GM20000 (cell line): ENCODE measurements around the gene TSPAN4.

Source experiments
- DNase-seq: peaks from one replicate; pipeline ENCODE4 v3.0.0; 2012; ENCODE audit warnings: low spot score
- TF ChIP-seq, protein P1 (sequence below): IDR thresholded peaks from 2 replicates; pipeline ENCODE4 v1.5.1; 2012; ENCODE audit warnings: mild to moderate bottlenecking, control low read depth; ENCODE audit errors: extremely low read depth, missing control alignments

TSPAN4 gene

DNA sequence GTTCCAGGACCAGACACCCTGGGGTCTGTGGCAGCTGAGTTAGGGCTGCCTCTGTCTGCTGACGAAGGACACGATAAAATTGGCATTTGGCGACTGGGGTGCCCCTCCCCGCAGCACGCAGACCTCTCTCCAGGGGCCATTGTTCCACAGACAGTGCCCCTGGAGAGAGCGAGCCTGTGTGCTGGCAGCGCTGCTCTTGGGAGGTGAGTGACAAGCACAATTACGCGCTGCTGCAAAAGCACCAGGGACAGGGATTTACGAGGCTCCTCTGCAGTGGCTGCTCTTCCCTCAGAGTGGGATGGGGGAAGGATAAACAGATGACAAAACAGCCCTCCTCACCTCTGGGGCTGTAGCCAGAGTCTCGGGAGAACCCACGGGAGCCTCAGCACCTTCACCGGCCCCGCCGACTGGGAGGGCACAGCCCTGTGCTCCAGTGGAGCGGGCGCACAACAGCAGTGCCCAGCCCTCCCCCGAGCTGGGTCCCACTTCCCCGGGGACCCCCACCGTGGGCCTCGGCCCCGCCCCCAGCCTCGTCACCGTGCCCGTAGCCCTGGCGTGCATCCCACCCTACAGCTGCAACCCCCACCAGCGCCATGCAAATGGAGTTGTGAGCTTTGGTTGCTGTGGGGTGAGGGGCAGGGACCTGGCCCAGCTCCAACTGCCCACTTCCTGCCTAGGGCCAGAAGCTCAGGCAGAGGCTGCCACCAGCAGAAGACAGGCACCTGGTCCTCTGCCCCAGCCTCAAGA is 48.3 kb downstream of the TSPAN4 start:
- DNase-seq = no peak

GRCh38 chr11:893008-893654 is 50.5 kb downstream of the TSPAN4 start:
- no peak for DNase-seq
- TF ChIP-seq, protein P1, sequence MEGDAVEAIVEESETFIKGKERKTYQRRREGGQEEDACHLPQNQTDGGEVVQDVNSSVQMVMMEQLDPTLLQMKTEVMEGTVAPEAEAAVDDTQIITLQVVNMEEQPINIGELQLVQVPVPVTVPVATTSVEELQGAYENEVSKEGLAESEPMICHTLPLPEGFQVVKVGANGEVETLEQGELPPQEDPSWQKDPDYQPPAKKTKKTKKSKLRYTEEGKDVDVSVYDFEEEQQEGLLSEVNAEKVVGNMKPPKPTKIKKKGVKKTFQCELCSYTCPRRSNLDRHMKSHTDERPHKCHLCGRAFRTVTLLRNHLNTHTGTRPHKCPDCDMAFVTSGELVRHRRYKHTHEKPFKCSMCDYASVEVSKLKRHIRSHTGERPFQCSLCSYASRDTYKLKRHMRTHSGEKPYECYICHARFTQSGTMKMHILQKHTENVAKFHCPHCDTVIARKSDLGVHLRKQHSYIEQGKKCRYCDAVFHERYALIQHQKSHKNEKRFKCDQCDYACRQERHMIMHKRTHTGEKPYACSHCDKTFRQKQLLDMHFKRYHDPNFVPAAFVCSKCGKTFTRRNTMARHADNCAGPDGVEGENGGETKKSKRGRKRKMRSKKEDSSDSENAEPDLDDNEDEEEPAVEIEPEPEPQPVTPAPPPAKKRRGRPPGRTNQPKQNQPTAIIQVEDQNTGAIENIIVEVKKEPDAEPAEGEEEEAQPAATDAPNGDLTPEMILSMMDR = no peak

More for the DNA sequence above, 48.3 kb downstream of the TSPAN4 start:
- TF ChIP-seq, protein P1 = no peak

DNA sequence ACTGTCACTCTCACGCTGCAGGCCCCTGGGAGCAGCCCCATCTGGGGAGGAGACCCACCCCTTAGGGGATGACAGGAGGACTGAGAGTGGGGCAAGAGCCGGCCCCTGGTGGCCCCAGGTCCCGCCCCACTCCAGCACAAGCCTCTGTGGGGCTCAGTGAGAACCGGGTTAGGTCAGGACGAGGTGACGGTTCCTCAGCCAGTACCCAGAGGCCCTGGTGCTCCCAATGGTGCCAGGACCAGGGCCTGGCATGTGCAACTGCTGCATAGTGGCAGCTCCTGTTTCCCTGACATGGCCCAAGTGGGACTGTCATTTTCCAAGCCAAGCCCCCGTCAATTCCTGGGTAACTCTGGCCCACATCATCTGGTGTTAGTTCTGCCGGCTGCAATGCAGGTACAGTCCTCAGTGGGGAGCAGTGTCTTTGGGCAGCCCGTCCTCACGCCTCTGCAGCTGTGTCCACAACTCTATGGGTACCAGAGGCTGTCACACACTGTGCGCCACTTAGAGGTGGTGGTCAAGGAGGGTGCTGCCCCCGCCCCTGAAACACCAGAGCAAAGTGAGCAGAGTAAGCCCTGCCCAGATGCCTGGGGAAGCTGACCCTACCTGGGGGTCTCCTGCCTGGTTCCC is 52.0 kb downstream of the TSPAN4 start:
- TF ChIP-seq, protein P1 = no peak
- DNase-seq = no peak

GRCh38 chr11:895331-896110 is 52.9 kb downstream of the TSPAN4 start:
- no peak for DNase-seq
- TF ChIP-seq, protein P1 = no peak

DNA sequence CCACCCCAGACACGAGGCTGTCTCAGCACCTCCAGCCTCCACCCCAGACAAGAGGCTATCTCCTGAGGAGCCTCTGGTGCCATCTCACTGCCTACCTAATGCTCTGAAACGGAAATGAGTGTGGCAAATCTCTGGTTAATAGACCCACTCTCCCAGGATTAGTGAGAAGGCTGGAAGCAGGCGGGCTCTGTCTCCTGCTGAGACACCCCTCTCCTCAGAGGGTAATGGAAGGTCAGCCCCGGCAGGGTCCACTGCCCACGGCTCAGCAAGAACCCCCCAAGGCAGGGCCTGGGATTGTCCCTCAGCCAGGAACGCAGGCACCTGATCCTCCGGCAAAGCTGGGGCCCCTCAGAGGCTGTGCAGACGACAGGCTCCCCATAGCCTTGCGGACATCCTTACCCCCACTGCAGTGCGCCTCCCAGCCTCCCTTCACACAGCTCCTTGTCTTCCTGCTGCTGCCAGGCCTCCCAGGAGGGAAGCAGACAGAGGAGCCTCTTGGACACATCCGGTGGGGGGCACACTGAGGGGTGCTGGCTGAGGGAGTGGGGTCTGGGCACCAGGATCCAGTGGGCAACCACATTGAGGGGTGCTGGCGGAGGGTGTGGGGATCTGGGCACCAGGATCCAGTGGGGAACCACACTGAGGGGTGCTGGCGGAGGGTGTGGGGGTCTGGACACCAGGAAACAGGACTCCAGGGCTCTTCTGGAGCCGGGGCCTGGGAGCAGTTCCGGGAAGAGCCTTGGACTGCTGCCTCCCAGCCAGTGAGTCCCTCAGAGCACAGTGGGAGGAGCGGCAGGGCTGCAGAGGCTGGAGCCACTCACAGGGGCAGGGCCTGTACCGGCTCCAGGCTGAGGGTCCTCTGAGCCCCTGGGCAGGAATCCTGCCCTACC is 54.8 kb downstream of the TSPAN4 start:
- DNase-seq = no peak
- TF ChIP-seq, protein P1 = no peak

DNA sequence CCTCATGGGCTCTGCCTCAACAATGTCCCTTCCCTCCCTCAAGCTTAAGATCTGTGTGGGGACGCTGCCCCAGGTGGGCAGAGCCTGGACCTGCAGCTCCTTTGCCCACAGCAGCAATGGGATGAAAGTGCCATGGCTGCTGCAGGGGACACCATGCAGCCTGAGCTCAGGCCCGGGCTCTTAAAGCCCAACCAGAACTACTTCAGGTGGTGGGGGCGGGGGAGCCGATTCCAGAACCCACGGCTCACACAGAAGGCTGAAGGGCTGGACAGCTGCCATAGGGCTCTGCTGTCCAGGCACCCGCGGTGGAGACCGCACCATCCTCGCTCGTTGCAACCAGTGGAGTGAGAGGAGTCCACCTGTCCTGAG is 55.5 kb downstream of the TSPAN4 start:
- TF ChIP-seq, protein P1 = no peak
- no peak for DNase-seq
